GM21367 (cell line): ENCODE results near the gene C1D.
"Not testable (repeated sequence)": the region's sequence is repeated elsewhere in the genome, so short reads cannot be mapped to it uniquely, and the experiment has no call there.

Source experiments
- ATAC-seq: cut with Tn5 transposase; IDR thresholded peaks from one replicate; pipeline ENCODE4 v1.9.1; 2021; ENCODE audit not compliant: unreplicated experiment

C1D gene, protein sequence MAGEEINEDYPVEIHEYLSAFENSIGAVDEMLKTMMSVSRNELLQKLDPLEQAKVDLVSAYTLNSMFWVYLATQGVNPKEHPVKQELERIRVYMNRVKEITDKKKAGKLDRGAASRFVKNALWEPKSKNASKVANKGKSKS

GRCh38 chr2:68062680-68063387 is at the start of gene C1D:
TSS of gene C1D (minus strand) at chr2:68063004. CDS start at chr2:68047310, 15,694 bp downstream.
- ATAC-seq, result peak; percentile 88

DNA sequence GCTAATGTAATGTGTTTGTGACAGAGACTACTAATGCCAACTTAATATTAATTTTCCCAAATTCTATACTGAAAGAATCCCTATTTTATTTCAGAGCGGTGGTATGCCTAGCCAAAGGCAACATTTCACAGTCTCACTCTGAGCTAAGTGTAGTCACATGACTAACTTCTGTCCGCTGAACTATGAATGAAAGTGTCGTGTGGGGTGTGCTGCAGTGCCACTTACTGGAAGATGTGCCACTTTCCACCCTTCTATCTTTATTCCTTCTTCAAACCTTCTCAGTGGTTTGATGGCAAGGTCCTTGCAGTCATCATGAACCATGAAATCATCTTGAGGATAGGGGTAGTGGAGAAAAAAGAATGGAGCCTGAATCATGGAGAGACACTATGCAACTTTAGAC is 47.3 kb upstream of the C1D start:
- no peak for ATAC-seq

DNA sequence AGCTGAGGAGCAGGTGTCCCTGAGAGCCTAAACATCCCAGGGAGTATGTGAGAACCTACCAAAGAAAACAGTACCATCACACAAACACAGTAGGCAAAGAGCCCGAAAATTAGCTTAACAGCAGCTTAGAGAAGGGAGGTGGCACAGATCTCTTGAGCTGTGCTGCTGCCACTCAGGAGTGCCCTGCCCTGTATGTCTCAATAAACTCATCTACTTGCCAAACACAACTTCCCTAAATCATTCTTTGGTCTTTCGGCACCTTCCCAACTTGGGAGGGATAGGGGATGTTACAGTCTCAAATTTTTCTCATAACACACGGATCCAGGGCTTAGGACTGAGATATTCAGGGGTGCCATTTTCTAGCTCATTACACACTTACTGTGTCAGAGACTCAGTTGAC is 45.3 kb upstream of the C1D start:
- ATAC-seq, result no peak

GRCh38 chr2:68107475-68107874 is 44.7 kb upstream of the C1D start:
- ATAC-seq, result no peak

DNA sequence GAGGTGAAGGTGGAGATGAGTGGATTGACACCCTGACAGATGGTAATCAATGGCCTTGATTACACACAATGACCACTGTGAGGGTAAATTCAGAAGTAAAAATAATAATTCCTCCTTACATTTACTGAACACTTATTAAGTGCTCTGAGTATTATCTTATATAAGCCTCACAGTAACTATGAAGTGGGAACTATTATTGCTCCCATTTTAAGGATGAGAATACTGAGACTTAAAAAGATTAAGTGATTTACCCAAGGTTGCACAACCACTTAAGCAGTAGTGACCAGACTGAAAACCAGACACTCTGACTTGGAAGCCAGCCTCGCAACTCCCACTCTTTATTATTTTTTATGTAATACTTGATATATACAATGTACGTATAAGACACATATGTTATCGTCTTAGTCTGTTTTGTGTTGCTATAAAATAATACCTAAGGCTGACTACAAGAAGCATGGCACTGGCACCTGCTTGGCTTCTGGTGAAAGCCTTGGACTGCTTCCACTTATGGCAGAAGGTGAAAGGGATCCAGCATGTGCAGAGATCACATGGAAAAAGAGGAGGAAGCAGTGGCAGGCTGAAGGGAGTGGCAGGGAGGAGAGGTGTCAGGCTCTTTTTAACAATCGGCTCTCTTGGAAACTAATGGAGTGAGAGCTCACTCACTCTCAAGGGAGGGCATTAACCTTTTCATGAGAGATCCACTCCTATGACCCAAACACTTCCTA is 41.5 kb upstream of the C1D start:
- ATAC-seq, result no peak

DNA sequence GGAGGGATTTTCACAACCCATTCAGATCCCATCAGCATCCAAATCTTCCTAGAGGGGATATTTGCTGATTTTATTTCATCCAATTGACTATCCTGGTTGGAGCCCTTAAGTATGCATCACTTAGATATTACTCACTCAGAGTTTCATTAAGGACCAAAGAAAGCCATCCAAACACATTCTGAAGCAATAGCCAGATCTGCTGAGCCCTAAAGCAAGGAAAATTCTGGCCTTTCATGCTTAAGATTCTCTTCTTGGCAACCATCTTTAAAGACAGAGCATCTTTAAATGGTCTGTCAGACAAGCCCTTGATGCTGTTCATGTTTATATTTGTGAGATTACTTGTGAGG is 40.9 kb upstream of the C1D start:
- ATAC-seq, result no peak

DNA sequence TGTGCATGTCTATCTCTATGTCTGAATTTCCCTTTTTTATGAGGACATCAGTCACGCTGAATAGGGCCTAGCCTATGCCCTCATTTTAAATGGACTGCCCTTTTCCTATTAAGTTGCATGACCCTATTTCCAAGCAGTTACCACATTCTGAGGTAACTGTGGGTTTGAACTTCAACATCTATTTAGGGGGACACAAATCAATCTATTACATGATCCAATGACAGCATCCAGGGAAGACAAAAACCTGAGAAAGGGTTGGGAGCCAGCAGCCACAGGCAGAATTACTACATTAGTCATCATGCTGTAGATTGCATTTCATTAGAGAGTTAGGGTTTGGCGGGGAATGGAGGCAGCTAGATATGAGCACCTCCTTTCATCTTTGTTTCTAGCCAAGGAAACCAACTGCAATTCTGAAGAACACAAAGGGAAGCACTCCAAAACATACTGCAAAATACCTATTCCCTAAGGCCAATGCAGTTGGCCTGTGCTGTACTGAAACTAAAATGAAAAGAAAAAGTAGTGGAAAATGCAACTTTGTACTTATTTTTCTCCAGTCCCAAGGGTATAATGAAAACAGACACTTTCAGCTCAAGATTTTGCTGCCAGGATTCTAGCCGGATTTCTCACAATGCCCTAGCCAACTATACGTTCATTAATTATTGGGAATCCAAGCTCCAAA is 40.4 kb upstream of the C1D start:
- no peak for ATAC-seq

GRCh38 chr2:68100189-68100588 is 37.4 kb upstream of the C1D start:
- ATAC-seq, result no peak

DNA sequence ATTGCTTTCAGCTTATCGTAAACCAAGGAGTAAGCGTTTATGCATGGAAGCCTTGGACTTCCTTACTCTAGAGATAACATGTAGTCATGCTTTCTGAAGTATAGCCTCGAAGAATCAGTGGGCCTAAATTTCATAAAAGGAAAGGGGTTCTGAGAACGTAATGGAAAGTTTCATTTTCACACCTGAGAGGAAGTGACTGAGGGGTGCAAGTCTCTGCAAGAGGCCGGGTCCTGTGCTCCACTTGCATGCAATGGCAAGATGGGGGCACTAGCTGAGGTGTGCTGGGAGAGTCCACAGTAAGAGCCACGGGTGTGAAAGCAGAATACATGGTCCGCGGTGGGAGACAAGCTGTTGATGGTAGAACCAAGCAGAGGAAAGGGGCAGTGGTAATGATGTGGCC is 36.5 kb upstream of the C1D start:
- ATAC-seq, result no peak

DNA sequence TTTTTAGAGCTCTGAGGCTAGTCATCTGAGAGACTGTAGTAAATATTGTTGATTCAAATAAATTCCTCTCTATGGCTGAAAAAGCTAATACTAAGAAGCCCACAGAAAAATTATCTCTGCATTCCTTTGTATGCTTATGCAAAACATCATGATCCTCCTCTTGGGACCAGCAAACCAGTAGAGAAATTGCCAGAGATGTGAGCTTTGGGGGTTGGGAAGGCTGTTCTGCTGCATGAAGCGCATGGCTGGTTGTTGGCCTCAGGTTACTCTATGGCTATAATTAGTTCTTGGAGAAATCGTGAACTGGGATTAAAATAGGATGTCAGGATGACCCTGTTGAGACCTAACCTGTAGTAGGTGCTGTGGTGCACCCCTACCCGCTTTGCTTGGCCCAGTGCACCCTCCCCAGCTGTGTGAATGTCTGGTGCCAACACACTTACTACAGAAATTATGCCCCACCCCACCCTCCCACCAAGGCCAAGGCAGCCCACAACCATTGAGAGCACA is 35.5 kb upstream of the C1D start:
- no peak for ATAC-seq

DNA sequence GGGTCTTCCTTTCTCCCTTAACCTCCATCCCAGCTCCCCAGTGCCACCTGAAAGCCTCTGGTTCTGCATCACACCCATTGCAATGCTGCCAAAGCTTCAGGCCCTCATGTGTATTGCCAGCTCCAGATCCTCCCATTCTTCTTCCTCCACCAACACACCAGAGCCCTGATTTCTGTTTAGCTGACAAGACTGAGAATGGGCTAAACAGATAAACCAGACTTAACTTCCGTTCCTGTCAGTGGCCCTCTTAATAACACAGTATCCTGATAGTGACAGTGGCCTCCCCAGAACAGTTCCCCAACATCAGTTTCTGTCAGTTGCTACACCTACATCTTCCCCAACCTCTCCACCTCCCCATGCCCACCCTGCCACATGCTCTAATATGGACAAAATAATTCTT is 31.3 kb upstream of the C1D start:
- no peak for ATAC-seq

- ATAC-seq, result no peak
These were observed 30.8 kb upstream of the C1D start for GRCh38 chr2:68093634-68094033.

DNA sequence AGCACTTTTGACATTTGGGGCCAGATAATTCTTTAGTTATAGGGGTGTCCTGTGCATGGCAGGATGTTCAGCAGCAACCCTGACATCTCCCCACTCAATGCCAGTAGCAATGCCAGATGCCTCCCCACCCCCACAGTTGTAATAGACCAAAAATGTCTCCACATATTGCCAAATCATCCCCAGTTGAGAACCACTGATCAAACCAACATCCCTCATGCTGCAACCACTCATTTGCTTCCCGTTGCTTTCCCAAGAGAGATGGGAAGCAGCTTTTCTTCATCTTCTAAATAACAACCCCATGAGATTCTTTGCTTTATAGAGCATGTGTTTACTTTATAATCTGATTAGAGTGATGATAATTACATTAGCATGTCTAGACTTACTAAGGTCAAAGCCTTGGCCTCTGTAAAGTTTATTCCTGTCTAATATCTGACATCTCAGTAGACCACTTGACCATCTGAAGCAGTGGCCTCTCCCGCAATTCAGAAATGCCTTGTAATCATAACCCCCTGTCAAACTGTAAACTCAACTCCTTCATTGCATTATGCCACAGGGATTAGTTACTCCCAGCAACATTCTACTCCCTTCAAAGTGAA is 28.7 kb upstream of the C1D start:
- no peak for ATAC-seq

GRCh38 chr2:68089961-68090360 is 27.2 kb upstream of the C1D start:
- no peak for ATAC-seq

GRCh38 chr2:68088940-68089339 is 26.1 kb upstream of the C1D start:
- ATAC-seq, result no peak

GRCh38 chr2:68086166-68086565 is 23.4 kb upstream of the C1D start:
- no peak for ATAC-seq

DNA sequence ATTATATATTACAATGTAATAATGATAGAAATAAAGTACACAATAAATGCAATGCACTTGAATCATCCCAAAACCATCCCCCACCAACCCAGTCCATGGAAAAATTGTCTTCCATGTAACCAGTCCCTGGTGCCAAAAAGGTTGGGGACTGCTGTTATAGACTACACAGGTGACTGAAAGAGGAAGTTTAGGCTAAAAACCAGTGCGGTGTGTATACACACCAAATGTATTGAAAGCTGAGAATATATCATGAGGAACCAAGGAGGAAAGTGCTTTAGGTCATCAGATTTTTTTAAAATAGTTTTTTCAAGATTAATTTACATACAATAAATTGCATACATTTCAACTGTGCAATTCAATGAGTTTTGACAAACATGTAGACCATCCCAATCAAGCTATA is 20.5 kb upstream of the C1D start:
- no peak for ATAC-seq

DNA sequence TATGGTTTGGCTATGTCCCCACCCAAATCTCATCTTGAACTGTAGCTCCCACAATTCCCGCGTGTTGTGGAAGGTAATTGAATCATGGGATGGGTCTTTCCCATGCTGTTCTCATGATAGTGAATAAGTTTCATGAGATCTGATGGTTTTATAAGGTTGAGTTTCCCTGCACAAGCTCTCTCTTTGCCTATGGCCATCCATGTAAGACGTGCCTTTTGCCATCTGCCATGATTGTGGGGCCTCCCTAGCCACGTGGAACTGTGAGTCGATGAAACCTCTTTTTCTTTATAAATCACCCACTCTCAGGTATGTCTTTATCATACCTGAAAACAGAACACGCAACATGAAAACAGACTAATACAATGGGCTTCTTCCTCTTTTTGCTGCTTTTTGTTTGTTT is 11.2 kb upstream of the C1D start:
- ATAC-seq, result no peak

GRCh38 chr2:68063797-68064646 is 1.2 kb upstream of the C1D start:
- not testable (repeated sequence) for ATAC-seq

DNA sequence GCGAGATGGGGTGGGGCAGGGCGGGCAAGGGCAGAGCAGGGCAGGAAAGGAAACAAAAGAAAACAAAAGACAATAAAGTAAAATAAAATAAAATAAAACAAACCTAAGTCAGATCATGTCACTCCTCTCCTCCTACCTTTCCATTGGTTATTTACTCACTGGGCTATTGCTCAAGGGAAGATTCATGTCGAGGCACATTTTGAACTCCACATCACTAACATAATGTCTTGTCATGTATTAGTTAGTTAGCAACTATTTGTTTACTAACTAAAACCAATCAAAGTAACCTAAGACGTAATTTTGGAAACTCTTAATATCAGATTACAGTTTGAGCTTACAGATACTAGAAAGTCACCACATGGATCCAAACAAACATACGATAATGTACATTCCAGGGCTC is 2.2 kb downstream of the C1D start:
- no peak for ATAC-seq
